OCI-LY3 (cell line): ENCODE results near the gene PYY.

Experiments used
- H2AFZ ChIP-seq: fragments of 200-600, 300-600 bp; shearing (Covaris generic); 2 replicates; pipeline ENCODE4 v1.6.0; 2014; ENCODE audit warnings: antibody characterized with exemption, low read depth, low read length
- H3K27ac ChIP-seq: fragments of 200-600, 300-600 bp; sonication (generic); 2 replicates; pipeline ENCODE4 v1.5.1; 2014; ENCODE audit warnings: mild to moderate bottlenecking, low read length, moderate library complexity, mixed read lengths
- H3K27me3 ChIP-seq: fragments of 200-600, 300-600 bp; sonication (generic); 2 replicates; pipeline ENCODE4 v1.6.1; 2014; ENCODE audit warnings: low read depth, low read length, mixed read lengths
- H3K36me3 ChIP-seq: fragments of 200-600, 300-600 bp; sonication (generic); replicated peaks from 2 replicates; pipeline ENCODE3; 2014; ENCODE audit warnings: low read depth, low read length, mixed read lengths
- H3K4me1 ChIP-seq: fragments of 300-600, 200-600 bp; sonication (generic); 2 replicates; pipeline ENCODE4 v1.6.1; 2014; ENCODE audit warnings: low read length, mixed read lengths
- H3K4me2 ChIP-seq: fragments of 200-600, 300-600 bp; sonication (generic); 2 replicates; pipeline ENCODE4 v1.6.1; 2014; ENCODE audit warnings: low read length, mixed read lengths
- H3K4me3 ChIP-seq: fragments of 300-600, 200-600 bp; sonication (generic); 2 replicates; pipeline ENCODE4 v1.5.1; 2014; ENCODE audit warnings: antibody characterized with exemption, mild to moderate bottlenecking, low read length, moderate library complexity
- H3K79me2 ChIP-seq: fragments of 300-600, 200-600 bp; shearing (Covaris generic); 2 replicates; pipeline ENCODE4 v1.6.1; 2014; ENCODE audit warnings: mild to moderate bottlenecking, low read length, mixed read lengths
- H3K9ac ChIP-seq: fragments of 300-600, 200-600 bp; shearing (Covaris generic); 2 replicates; pipeline ENCODE4 v1.6.0; 2014; ENCODE audit warnings: mild to moderate bottlenecking, low read length, moderate library complexity
- H3K9me3 ChIP-seq: fragments of 200-600, 300-600 bp; shearing (Covaris generic); 2 replicates; pipeline ENCODE4 v1.6.1; 2014; ENCODE audit warnings: low read length, mixed read lengths; ENCODE audit not compliant: insufficient read depth
- H4K20me1 ChIP-seq: fragments of 200-600, 300-600 bp; sonication (generic); 2 replicates; pipeline ENCODE4 v1.6.1; 2016; ENCODE audit warnings: low read length, mixed read lengths; ENCODE audit not compliant: insufficient read depth
- EZH2phosphoT487 ChIP-seq: fragments of 200-600 bp; shearing (Covaris generic); IDR thresholded peaks from 2 replicates; pipeline ENCODE4 v1.6.1; 2018; ENCODE audit warnings: antibody characterized with exemption, mixed run types, low read depth
- TF ChIP-seq, protein P1 (sequence below): fragments of 200-600, 300-600 bp; sonication (generic); IDR thresholded peaks from 2 replicates; pipeline ENCODE4 v1.5.1; 2014; ENCODE audit warnings: antibody characterized with exemption, low read length, low read depth

PYY gene

GRCh38 chr17:43995150-43995471 is 41.4 kb upstream of the PYY start:
- Histone ChIP-seq H3K79me2 (no peaks in the 10 kb centered on the region), H4K20me1 (no peaks in the 10 kb centered on the region), H2AFZ (peak overlapping the region; percentile 88), H3K27me3 (no peaks in the 10 kb centered on the region), H3K4me2 (peak overlapping the region; percentile 77), H3K27ac (no peak overlapping the region), H3K9ac (peak overlapping the region; percentile 61; the same call in 1 of the 2 replicates), H3K4me1 (peaks cover 4% of the 10 kb centered on the region; the same call in 1 of the 2 replicates), H3K36me3 (no peaks in the 10 kb centered on the region), H3K4me3 (peak overlapping the region; percentile 77), H3K9me3 (no peaks in the 10 kb centered on the region)
- no peak for TF ChIP-seq EZH2phosphoT487
- TF ChIP-seq, protein P1, sequence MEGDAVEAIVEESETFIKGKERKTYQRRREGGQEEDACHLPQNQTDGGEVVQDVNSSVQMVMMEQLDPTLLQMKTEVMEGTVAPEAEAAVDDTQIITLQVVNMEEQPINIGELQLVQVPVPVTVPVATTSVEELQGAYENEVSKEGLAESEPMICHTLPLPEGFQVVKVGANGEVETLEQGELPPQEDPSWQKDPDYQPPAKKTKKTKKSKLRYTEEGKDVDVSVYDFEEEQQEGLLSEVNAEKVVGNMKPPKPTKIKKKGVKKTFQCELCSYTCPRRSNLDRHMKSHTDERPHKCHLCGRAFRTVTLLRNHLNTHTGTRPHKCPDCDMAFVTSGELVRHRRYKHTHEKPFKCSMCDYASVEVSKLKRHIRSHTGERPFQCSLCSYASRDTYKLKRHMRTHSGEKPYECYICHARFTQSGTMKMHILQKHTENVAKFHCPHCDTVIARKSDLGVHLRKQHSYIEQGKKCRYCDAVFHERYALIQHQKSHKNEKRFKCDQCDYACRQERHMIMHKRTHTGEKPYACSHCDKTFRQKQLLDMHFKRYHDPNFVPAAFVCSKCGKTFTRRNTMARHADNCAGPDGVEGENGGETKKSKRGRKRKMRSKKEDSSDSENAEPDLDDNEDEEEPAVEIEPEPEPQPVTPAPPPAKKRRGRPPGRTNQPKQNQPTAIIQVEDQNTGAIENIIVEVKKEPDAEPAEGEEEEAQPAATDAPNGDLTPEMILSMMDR = no peak

DNA sequence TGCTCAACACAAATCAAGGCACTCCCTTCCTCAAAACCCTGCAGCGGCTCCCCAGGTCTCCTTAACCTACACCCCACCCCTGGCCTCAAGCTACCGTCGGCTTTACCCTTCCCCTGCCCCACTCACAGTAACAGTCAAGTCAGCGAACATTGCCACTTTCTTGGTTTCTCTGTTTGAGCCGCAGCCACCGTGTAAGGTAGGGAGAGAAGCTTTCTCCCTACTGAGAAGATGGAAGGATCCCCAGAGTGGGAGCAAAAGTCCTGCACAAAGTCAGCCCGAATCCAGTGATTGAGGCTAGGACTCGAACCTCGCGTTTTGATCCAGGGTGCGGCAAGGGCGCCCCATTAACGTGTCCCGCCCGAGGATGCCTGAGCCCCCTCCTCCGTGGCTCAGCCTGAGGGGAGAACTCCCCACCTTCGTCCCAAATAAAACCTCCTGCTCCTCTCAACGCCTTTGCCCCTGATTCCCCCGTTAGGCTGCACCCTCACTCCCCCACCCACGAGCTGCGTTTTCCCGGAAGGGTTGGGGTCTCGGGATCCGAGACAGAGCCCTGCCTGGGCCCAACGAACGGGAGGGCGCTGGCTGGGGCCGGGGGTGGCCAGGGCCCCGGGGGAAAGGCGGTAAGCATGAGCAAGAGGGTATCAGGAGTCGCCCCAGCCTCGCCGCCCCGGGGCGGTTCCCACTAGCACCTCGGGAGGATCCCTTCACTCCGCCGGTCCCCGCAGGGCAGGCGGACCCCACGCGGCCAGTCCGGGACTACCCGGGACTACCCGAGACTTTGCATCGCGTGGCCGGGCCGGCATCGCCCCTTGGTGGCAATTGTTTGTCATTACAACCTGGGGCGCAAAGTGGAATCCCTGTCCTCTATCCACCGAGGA is 40.8 kb upstream of the PYY start:
- H3K9ac ChIP-seq = peak overlapping the region; percentile 61; the same call in 1 of the 2 replicates
- H3K79me2 ChIP-seq = no peaks in the 10 kb centered on the region
- TF ChIP-seq, protein P1 = peak; percentile 86
- TF ChIP-seq EZH2phosphoT487 = no peak
- H3K4me1 ChIP-seq = peaks cover 4% of the 10 kb centered on the region; the same call in 1 of the 2 replicates
- no peaks in the 10 kb centered on the region for H3K9me3 ChIP-seq
- no peaks in the 10 kb centered on the region for H3K27me3 ChIP-seq
- peak overlapping the region; percentile 88 for H2AFZ ChIP-seq
- no peaks in the 10 kb centered on the region for H3K36me3 ChIP-seq
- no peaks in the 10 kb centered on the region for H4K20me1 ChIP-seq
- H3K27ac ChIP-seq = no peak overlapping the region
- H3K4me2 ChIP-seq = peak overlapping the region; percentile 77
- peak overlapping the region; percentile 77 for H3K4me3 ChIP-seq

- Histone ChIP-seq H3K9ac (no peak overlapping the region), H3K4me1 (peaks cover 4% of the 10 kb centered on the region; the same call in 1 of the 2 replicates), H3K4me3 (no peak overlapping the region), H3K27ac (no peak overlapping the region), H3K9me3 (no peaks in the 10 kb centered on the region), H4K20me1 (no peaks in the 10 kb centered on the region), H3K79me2 (no peaks in the 10 kb centered on the region), H3K27me3 (no peaks in the 10 kb centered on the region), H2AFZ (no peak overlapping the region), H3K4me2 (no peak overlapping the region), H3K36me3 (no peaks in the 10 kb centered on the region)
- TF ChIP-seq, protein P1 = no peak
- TF ChIP-seq EZH2phosphoT487 = no peak
Measured at GRCh38 chr17:43992641-43993040, 38.9 kb upstream of the PYY start.

DNA sequence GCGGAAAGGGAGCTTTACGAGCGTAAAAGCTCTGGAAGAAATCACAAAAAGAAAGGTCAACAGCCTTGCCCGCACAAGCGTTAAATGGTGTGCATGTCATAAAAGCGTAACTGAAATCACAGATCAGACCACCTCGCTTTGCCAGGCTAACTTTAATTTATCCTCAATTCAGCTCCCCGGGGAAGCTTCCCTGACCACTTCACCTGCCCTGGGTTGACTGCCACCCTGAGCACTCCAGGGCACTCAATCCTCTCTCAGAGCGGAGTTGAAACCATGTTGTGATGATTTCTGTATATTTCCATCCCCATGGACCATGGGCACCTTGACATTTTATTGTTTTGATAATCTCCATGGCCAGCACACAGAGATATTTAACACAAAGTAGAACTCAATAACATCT is 34.6 kb upstream of the PYY start:
- H3K9me3 ChIP-seq = no peaks in the 10 kb centered on the region
- H3K36me3 ChIP-seq = no peaks in the 10 kb centered on the region
- 0 out of 2 replicates have a peak, but pooled peaks cover 3% of the 10 kb centered on the region for H3K27me3 ChIP-seq
- TF ChIP-seq, protein P1 = no peak
- no peak for TF ChIP-seq EZH2phosphoT487
- no peaks in the 10 kb centered on the region for H3K4me1 ChIP-seq
- H4K20me1 ChIP-seq = no peaks in the 10 kb centered on the region
- no peak overlapping the region for H2AFZ ChIP-seq
- no peak overlapping the region for H3K4me2 ChIP-seq
- no peaks in the 10 kb centered on the region for H3K79me2 ChIP-seq
- no peak overlapping the region for H3K9ac ChIP-seq
- H3K4me3 ChIP-seq = no peak overlapping the region
- H3K27ac ChIP-seq = no peak overlapping the region
